Loucy (cell line): ENCODE results near the gene CKMT2.

Experiments used
- CTCF ChIP-seq: fragments of 200-600 bp; sonication (generic); conservative IDR thresholded peaks from 2 replicates; pipeline ENCODE4 v1.5.1; 2014; ENCODE audit warnings: mild to moderate bottlenecking, antibody characterized with exemption, low read length
- EZH2phosphoT487 ChIP-seq: fragments of 200-600 bp; IDR thresholded peaks from 2 replicates; pipeline ENCODE4 v1.6.1; 2018; ENCODE audit warnings: antibody characterized with exemption, mild to moderate bottlenecking, moderate library complexity, borderline replicate concordance

DNA sequence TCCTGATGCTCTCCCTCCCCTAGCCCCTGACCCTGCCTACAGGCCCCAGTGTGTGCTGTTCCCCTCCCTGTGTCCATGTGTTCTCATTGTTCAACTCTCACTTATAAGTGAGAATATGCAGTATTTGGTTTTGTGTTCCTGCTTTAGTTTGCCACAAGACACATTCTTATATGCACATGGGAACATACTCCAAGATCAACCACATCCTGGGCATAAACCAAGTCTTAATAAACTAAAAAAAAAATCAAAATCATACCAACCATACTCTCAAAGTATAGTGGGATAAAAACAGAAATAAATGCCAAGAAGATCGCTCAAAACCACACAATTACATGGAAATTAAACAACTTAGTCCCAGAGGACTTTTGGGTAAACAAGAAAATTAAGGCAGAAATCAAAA is 57.0 kb downstream of the CKMT2 start:
- TF ChIP-seq CTCF = no peak
- no peak for TF ChIP-seq EZH2phosphoT487
